Sciatic nerve (tissue), 2 donors: Measurements from ENCODE around the gene CATSPERD. TPM values are rescaled to one million over a fixed set of nuclear protein-coding genes. Genes with fewer than 3 reads are reported as not detected.

Experiments used
- ATAC-seq: fragments of 200-7000 bp; cut with Tn5 transposase; one replicate; pipeline ENCODE4 v1.9.1; 2020; ENCODE audit warnings: mild to moderate bottlenecking, moderate library complexity
- DNase-seq: peaks from one replicate; pipeline ENCODE4 v3.0.0-alpha.2; 2020; ENCODE audit warnings: low spot score
- intact Hi-C: fragments of 100-400 bp; cut with DNase I; formaldehyde crosslinking; loops from one replicate; pipeline ENCODE4 v1.14.2; 2022
- total RNA-seq: library from RNA; stranded (reverse); fragmentation: NEBNext Ultra II Directional; extraction: Animal tissue kit (Norgen Biotek cat#: 25700); gene quantifications from one replicate; pipeline ENCODE4 v1.2.1, GENCODE V29; 2021
- donor health status: DM: no; HTN: no; CAD: no.
- donor health status: DM: no; HTN: no; CAD: no.

The CATSPERD gene
- total RNA-seq, 1 donor from 2014 or later = not detected

DNA sequence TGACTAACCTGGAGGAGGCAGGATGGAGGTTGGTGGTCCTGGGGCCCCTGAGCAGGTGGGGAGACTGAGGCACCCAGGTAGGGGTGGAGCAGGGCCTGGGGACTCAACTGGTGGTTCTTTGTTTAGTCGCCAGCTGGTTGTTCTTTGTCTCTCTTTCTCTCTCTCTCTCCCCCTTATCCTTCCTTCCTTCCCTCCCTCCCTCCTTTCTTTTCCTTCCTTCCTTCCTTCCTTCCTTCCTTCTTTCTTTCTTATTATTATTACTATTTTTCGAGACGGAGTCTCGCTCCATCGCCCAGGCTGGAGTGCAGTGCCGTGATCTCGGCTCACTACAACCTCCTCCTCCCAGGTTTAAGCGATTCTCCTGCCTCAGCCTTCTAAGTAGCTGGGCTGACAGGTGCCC is 77.8 kb downstream of the CATSPERD start:
- intact Hi-C loops = no loop called here
- ATAC-seq (no peak), DNase-seq (no peak)

- DNase-seq = no peak
- intact Hi-C loops = no loop called here
- ATAC-seq = no peak
These were observed 79.1 kb downstream of the CATSPERD start for GRCh38 chr19:5799247-5800241.

- DNase-seq (no peak), ATAC-seq (no peak)
- intact Hi-C loops = no loop called here
These were observed 80.2 kb downstream of the CATSPERD start for GRCh38 chr19:5800361-5801270.

- intact Hi-C loops = no loop called here
- DNase-seq (no peak), ATAC-seq (no peak)
These were observed 81.6 kb downstream of the CATSPERD start for GRCh38 chr19:5801796-5802619.

DNA sequence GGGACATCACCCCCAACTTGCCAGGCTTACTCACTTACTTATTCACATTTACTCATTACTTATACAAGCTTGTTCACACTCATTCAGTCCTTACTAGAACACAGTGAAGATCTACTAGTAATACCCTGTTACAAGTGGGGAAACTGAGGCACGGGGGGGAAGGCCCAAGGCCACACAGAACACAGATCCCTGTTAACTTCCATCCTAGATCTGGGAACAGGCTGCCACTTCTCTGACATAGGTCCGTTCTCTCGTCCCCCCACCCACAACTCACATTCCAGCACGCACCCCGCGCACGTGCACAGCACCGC is 83.0 kb downstream of the CATSPERD start:
- intact Hi-C loops = no loop called here
- no peak for ATAC-seq
- DNase-seq = no peak

DNA sequence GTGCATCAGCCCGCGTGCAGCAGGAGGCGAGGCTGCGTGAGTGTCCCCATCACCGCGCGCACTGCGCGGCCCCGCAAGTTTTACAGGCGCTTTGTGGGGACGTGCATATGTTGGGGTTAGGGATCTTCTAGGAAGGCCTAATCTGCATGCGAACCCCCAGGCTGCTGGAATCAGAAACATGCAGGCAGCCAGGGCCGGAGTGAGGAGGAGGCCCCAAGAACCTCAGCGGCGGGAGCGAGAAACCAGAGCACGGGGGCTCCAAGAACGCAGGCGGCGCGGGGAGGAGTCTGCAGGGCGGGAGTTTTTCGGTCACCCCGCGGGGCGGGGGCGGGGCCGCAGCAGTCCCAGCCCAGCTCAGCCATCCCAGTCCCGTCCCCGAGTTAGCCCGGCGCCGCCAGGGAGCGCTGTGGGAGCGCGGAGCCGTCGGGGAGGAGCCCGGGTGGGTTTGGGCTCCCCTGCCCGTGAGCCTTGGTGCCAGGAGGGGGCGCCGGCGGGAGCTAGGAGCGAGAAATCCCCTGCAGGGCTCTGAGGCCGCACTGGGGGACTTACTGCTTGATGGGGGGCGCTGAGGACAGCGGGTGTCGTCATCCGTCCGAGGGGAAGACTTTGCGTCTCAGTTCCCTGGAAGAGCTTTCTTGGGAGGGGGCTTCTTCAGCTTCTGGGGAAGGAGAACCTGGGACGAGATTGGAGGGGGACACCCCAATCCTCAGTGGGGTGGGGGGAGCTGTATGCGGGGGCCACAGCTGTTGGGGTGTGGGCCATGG is 83.5 kb downstream of the CATSPERD start:
- intact Hi-C loops = no loop called here
- DNase-seq = peak; percentile 85
- peak; percentile 86 for ATAC-seq

GRCh38 chr19:5804516-5805461 is 84.4 kb downstream of the CATSPERD start, which contains the start of gene NRTN:
TSS of gene NRTN (plus strand) at chr19:5805067. CDS start at chr19:5824166, 19,099 bp downstream.
- no peak for ATAC-seq

GRCh38 chr19:5805462-5806132 is 85.2 kb downstream of the CATSPERD start:
- DNase-seq (no peak), ATAC-seq (no peak)
- intact Hi-C loops = no loop called here

More at GRCh38 chr19:5804516-5805461, 84.4 kb downstream of the CATSPERD start, which contains the start of gene NRTN:
- intact Hi-C loops = no loop called here
- DNase-seq = no peak

DNA sequence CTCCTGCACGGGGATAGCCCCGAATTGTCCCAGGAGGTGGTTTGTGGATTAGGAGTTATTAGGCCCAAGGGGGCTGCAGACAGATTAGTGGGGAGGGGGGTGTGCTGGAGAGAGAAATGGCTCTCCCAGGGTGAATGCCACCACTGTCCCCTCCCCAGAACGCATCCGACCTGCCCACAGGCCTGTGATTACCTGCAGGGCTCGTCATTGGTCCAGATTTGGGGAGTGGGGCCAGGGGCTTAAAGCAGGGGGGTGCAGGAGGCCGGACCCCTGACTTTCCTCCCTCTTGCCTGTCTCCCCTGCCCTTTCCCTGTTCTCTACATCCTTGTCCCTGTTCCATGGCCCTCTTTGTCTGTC is 85.7 kb downstream of the CATSPERD start:
- DNase-seq (no peak), ATAC-seq (no peak)
- intact Hi-C loops = no loop called here

- DNase-seq (no peak), ATAC-seq (no peak)
- intact Hi-C loops = no loop called here
These were observed 86.5 kb downstream of the CATSPERD start for GRCh38 chr19:5806905-5807304.

DNA sequence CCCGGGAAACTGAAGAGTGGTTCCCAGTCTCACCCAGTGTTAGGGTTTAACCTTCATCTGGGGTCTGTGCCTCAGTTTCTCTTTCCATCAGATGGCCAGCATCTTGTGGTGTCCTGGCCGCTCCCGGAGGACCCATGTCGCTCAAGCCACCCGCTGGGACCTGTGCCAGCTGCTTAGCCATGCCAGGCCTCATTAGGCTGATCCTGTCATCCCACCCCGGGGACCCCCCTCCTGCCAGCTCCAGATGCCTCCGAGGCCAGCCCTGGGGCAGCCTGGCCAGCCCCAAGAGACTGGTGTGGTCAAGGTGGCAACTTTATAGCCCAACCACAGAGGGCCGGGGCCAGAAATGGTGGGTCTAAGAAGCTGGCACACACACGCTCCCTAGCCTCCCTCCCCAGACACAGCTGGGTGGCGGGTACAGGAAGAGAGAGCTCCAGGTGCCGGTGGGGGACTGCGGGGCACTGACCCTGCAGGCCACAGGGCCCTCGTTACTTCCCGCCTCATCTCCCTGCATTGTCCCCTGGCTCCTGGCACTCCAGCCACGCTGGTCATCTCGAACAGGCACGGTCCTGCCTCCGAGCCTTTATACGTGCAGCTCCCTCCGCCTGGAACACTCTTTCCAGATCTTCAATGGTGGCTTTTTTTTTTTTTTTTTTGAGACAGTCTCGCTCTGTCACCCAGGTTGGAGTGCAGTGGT is 87.8 kb downstream of the CATSPERD start:
- intact Hi-C loops = no loop called here
- no peak for DNase-seq
- no peak for ATAC-seq

GRCh38 chr19:5809053-5809452 is 88.6 kb downstream of the CATSPERD start:
- intact Hi-C loops = no loop called here
- no peak for ATAC-seq

DNA sequence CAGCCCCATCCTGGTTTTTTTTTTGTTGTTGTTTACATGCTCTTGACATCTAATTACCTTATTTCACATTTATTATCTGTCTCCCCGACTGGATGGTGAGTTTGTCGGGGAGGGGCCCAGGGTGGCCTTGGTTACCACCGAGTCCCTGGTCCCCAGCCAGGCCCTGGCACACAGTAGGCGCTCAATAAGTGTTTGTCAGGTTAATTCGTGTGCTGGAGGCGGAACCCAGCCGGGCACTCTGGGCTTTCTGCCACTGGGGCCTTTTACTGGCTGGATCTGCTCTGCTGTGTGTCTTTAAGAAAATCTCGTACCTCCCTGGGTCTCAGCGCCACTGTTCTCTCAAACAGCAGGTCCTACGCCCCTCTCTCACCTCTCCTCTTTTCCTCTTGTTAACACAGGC is 89.0 kb downstream of the CATSPERD start:
- no peak for ATAC-seq
- DNase-seq = no peak
- intact Hi-C loops = no loop called here

More at GRCh38 chr19:5809053-5809452, 88.6 kb downstream of the CATSPERD start:
- DNase-seq = no peak

GRCh38 chr19:5811117-5811516 is 90.7 kb downstream of the CATSPERD start:
- no peak for ATAC-seq
- intact Hi-C loops = no loop called here
- no peak for DNase-seq

GRCh38 chr19:5814123-5814851 is 93.8 kb downstream of the CATSPERD start:
- no peak for ATAC-seq

More at GRCh38 chr19:5814123-5814851, 93.8 kb downstream of the CATSPERD start:
- intact Hi-C loops = no loop called here
- no peak for DNase-seq
